ENCODE measurements around the gene CNTNAP2. TPM values are rescaled to one million over a fixed set of nuclear protein-coding genes. Genes with fewer than 3 reads are reported as not detected.

CNTNAP2 gene
- total and polyA plus RNA-seq, 9 donors, result 0.24 to 7.0 (median 1.5) TPM

DNA sequence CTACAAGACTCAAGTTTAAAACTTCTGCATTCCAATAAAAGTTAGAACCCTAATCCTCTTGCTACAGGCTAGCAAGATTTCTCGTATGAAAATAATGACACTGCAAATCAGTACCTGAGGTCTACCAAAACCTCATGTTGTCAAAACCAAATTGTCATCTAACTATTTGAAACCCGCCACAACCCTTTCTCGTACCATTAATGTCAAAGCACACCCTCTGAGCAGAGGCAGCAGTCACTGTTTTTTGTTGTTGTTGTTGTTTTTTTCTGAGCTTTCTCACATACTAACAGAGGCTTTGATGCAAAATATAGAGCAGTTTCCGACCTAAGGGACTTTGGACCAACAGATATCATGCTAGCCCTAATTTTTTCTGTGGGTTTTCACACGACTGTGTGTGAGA is 1910.1 kb downstream of the CNTNAP2 start:
- 46 to 74% (median 69%) methylated on average over 5 of the region's 5 CpGs for WGBS, 3 donors

DNA sequence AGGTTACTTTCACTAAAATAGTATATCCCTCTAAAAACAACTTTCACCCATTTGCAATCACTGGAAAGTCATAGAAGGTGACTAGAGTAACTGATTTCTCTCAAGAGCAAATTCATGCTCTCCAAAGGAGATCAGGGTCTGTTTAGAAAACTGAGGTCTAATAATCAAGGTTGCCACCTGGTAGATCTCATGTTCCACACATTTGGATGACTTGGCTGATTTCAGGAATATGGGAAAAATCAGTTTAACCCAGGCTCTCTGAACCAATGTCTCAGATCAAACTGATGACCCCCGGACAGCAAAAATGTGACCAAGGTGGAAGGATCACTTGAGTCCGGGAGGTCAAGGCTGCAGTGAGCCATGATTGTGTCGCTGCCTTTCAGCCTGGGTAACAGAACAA is 1911.6 kb downstream of the CNTNAP2 start:
- no peak for DNase-seq
- no peaks in the 10 kb centered on the region for H3K27me3 ChIP-seq
- TF ChIP-seq CTCF (IDR thresholded peaks at IDR 0.05) (no peak), POLR2A (IDR thresholded peaks at IDR 0.05) (no peak), EP300 (IDR thresholded peaks at IDR 0.05) (no peak)
- no peaks in the 10 kb centered on the region for H3K4me1 ChIP-seq (ENCODE audit: insufficient read depth)
- no peak overlapping the region for H3K4me3 ChIP-seq
- H3K36me3 ChIP-seq, result no peaks in the 10 kb centered on the region
- intact Hi-C loops (cut with DNase I), result no loop called here
- H3K9me3 ChIP-seq, result no peaks in the 10 kb centered on the region
- H3K27ac ChIP-seq, result no peak overlapping the region
- WGBS, 3 donors, result 89 to 99% (median 93%) methylated on average over 3 of the region's 3 CpGs

More for the DNA sequence above, 1910.1 kb downstream of the CNTNAP2 start:
- no peak for DNase-seq
- H3K4me3 ChIP-seq, result no peak overlapping the region
- no peaks in the 10 kb centered on the region for H3K9me3 ChIP-seq
- no peaks in the 10 kb centered on the region for H3K36me3 ChIP-seq
- H3K4me1 ChIP-seq (ENCODE audit: insufficient read depth), result no peaks in the 10 kb centered on the region
- H3K27ac ChIP-seq, result no peak overlapping the region
- TF ChIP-seq EP300 (IDR thresholded peaks at IDR 0.05) (no peak), CTCF (IDR thresholded peaks at IDR 0.05) (no peak), POLR2A (IDR thresholded peaks at IDR 0.05) (no peak)
- H3K27me3 ChIP-seq, result no peaks in the 10 kb centered on the region
- intact Hi-C loops (cut with DNase I), result no loop called here

- TF ChIP-seq CTCF (IDR thresholded peaks at IDR 0.05), result no peak
- TF ChIP-seq EP300 (IDR thresholded peaks at IDR 0.05), result no peak
- no peak for TF ChIP-seq POLR2A (IDR thresholded peaks at IDR 0.05)
- intact Hi-C loops (cut with DNase I), result no loop called here
- Histone ChIP-seq H3K27me3 (no peaks in the 10 kb centered on the region), H3K27ac (no peak overlapping the region), H3K4me1 (ENCODE audit: insufficient read depth) (no peaks in the 10 kb centered on the region), H3K9me3 (no peaks in the 10 kb centered on the region), H3K4me3 (no peak overlapping the region), H3K36me3 (no peaks in the 10 kb centered on the region)
- no peak for DNase-seq
- 26 to 37% (median 29%) methylated on average over 2 of the region's 2 CpGs for WGBS, 3 donors
Observed at GRCh38 chr7:148031019-148031418, 1914.4 kb downstream of the CNTNAP2 start.

DNA sequence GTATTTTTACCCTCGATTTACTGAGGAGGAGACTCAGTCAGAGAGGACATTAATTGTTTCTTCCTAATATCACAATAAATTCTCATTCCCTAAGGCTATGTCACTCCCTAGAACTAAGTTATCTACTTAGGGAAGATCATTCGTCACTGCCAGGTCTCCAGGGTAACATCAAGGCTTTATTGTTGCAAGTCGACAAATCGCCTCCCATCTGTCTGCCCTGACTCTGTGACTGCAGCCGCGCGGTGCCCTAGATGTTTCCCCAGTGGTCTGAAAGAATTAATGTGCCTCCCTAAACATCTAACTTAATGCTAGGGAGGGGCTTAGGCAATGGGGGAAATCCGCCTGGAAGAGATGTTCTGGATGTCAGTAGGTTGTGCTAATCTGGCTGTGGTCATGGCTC is 1915.2 kb downstream of the CNTNAP2 start:
- WGBS, 3 donors, result 39 to 53% (median 43%) methylated on average over 8 of the region's 8 CpGs
- Histone ChIP-seq H3K27ac (no peak overlapping the region), H3K4me3 (no peak overlapping the region), H3K9me3 (no peaks in the 10 kb centered on the region), H3K36me3 (no peaks in the 10 kb centered on the region), H3K27me3 (no peaks in the 10 kb centered on the region), H3K4me1 (ENCODE audit: insufficient read depth) (no peaks in the 10 kb centered on the region)
- no peak for DNase-seq
- intact Hi-C loops (cut with DNase I), result no loop called here
- no peak for TF ChIP-seq CTCF (IDR thresholded peaks at IDR 0.05)
- no peak for TF ChIP-seq EP300 (IDR thresholded peaks at IDR 0.05)
- no peak for TF ChIP-seq POLR2A (IDR thresholded peaks at IDR 0.05)

DNA sequence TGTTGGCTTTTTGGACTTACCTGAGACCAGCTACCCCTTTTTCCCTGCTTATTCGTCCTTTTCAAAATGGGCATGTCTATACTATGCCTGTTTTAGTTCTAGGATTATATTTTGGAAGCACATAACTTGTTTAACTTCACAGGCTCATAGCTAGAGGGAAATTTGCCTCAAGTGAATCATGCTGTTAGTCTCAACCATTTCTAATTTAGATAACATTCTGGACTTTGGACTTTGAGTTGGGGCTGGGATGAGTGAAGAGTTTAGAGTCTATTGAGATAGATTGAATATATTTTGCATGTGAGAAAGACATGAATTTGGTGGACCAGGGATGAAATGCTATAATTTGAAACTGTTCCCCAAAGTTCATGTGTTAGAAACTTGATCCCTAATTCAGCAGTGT is 1919.3 kb downstream of the CNTNAP2 start:
- 79 to 94% (median 85%) methylated on average over 1 of the region's 1 CpG for WGBS, 3 donors

More for the DNA sequence above, 1919.3 kb downstream of the CNTNAP2 start:
- TF ChIP-seq CTCF (IDR thresholded peaks at IDR 0.05) (no peak), EP300 (IDR thresholded peaks at IDR 0.05) (no peak), POLR2A (IDR thresholded peaks at IDR 0.05) (no peak)
- H3K4me1 ChIP-seq (ENCODE audit: insufficient read depth), result no peaks in the 10 kb centered on the region
- no peak for DNase-seq
- H3K27me3 ChIP-seq, result no peaks in the 10 kb centered on the region
- H3K4me3 ChIP-seq, result no peak overlapping the region
- no peaks in the 10 kb centered on the region for H3K36me3 ChIP-seq
- H3K27ac ChIP-seq, result no peak overlapping the region
- no peaks in the 10 kb centered on the region for H3K9me3 ChIP-seq
- intact Hi-C loops (cut with DNase I), result no loop called here
